HepG2 (cell line): ENCODE data around the gene NTMT2.

Experiments
- ADNP ChIP-seq: sonication (generic); formaldehyde crosslinking; IDR thresholded peaks from 2 replicates; pipeline ENCODE4 v1.4.0; 2020; ENCODE audit warnings: missing genetic modification reagents
- KDM5A ChIP-seq: fragments of 200-600 bp; sonication (generic); IDR thresholded peaks from 2 replicates; pipeline ENCODE4 v1.7.0; 2018; ENCODE audit warnings: antibody characterized with exemption, mild to moderate bottlenecking, low read length, borderline replicate concordance
- NCOA2 ChIP-seq: sonication (generic); formaldehyde crosslinking; IDR thresholded peaks from 2 replicates; pipeline ENCODE4 v1.8.0; 2022; ENCODE audit warnings: inconsistent platforms
- PREB ChIP-seq: sonication (generic); formaldehyde crosslinking; IDR thresholded peaks from 2 replicates; pipeline ENCODE4 v1.4.0; 2020; ENCODE audit warnings: missing genetic modification reagents
- SMAD9 ChIP-seq: sonication (generic); formaldehyde crosslinking; IDR thresholded peaks from 2 replicates; pipeline ENCODE4 v1.5.1; 2020; ENCODE audit warnings: mild to moderate bottlenecking, missing genetic modification reagents
- SP4 ChIP-seq: sonication (generic); formaldehyde crosslinking; IDR thresholded peaks from 2 replicates; pipeline ENCODE4 v1.8.1; 2023; ENCODE audit warnings: mild to moderate bottlenecking, missing genetic modification reagents
- ZMAT3 ChIP-seq: sonication (generic); formaldehyde crosslinking; conservative IDR thresholded peaks from 2 replicates; pipeline ENCODE4 v1.7.0; 2021; ENCODE audit warnings: missing genetic modification reagents
- TF ChIP-seq, protein P1 (sequence below), 2 experiments: sonication (generic) in 1 of 2; formaldehyde crosslinking in 1 of 2; IDR thresholded peaks; 2 replicates each; pipeline versions ENCODE4 v1.5.1 to v1.6.1; 2011 to 2020; ENCODE audit warnings: borderline replicate concordance in 1 of 2, low read depth in 1 of 2, low read length in 1 of 2, mild to moderate bottlenecking in 1 of 2, missing genetic modification reagents in 1 of 2, moderate library complexity in 1 of 2
- TF ChIP-seq, protein P2 (sequence below): sonication (generic); formaldehyde crosslinking; IDR thresholded peaks from 2 replicates; pipeline ENCODE4 v1.5.0; 2020; ENCODE audit warnings: mild to moderate bottlenecking, missing genetic modification reagents, moderate library complexity

- TF ChIP-seq, protein P1, sequence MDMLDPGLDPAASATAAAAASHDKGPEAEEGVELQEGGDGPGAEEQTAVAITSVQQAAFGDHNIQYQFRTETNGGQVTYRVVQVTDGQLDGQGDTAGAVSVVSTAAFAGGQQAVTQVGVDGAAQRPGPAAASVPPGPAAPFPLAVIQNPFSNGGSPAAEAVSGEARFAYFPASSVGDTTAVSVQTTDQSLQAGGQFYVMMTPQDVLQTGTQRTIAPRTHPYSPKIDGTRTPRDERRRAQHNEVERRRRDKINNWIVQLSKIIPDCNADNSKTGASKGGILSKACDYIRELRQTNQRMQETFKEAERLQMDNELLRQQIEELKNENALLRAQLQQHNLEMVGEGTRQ (IDR thresholded peaks at IDR 0.05; ENCODE audit: low read depth, low read length) = no peak
- TF ChIP-seq, protein P1 (CRISPR knock-in tag; IDR thresholded peaks at IDR 0.05; ENCODE audit: borderline replicate concordance) = no peak
- TF ChIP-seq SMAD9 (CRISPR knock-in tag) (no peak), SP4 (CRISPR knock-in tag) (no peak), ADNP (no peak), PREB (CRISPR knock-in tag) (no peak), KDM5A (no peak), NCOA2 (CRISPR knock-in tag) (no peak), ZMAT3 (CRISPR knock-in tag) (no peak)
- TF ChIP-seq, protein P2, sequence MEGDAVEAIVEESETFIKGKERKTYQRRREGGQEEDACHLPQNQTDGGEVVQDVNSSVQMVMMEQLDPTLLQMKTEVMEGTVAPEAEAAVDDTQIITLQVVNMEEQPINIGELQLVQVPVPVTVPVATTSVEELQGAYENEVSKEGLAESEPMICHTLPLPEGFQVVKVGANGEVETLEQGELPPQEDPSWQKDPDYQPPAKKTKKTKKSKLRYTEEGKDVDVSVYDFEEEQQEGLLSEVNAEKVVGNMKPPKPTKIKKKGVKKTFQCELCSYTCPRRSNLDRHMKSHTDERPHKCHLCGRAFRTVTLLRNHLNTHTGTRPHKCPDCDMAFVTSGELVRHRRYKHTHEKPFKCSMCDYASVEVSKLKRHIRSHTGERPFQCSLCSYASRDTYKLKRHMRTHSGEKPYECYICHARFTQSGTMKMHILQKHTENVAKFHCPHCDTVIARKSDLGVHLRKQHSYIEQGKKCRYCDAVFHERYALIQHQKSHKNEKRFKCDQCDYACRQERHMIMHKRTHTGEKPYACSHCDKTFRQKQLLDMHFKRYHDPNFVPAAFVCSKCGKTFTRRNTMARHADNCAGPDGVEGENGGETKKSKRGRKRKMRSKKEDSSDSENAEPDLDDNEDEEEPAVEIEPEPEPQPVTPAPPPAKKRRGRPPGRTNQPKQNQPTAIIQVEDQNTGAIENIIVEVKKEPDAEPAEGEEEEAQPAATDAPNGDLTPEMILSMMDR (CRISPR knock-in tag) = no peak
These were observed 67.8 kb downstream of the NTMT2 start for GRCh38 chr1:170213596-170213995.
